Measurements from ENCODE around the gene JAZF1.

DNA sequence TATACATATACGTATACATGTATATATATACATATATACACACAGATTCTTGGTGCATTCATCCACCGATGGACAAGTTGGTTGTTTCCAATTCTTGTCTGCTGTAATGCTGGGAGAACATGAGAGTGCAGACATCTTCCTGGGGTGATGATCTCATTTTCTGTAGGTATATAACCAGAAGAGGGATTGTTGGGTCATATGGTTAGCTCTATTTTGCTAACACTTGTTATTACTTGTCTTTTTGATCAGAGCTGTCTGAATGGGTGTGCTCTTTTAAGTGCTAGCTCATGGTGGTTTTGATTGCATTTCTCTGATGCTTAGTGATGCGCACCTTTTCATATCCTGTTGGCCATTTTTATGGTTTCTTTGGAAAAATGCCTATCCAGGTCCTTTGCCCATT is 334.2 kb downstream of the JAZF1 start:
- TF ChIP-seq CTCF (IDR thresholded peaks at IDR 0.05): no peak
- TF ChIP-seq POLR2A (IDR thresholded peaks at IDR 0.05): no peak
